ENCODE results near the gene POLDIP3.

DNA sequence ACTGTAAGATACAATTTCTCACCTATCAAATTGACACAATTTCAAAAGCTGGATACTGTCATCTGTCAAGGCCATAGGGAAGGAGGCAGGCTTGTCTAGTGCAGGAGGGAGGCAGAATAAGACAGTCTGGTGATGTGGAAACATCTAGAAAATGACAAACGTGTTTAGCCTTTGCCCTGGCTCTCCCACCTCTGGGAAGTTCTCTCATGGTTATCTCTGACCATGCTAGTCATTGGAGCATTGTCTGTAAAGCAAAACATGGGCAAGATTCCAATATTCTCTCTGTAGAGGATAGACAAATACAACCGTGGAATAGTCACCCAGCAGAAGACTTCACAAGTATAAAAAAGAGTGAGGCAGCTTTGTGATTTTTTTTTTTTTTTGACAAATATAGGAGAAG is 70.0 kb downstream of the POLDIP3 start:
- no peak for TF ChIP-seq POLR2AphosphoS5 (IDR thresholded peaks at IDR 0.05; ENCODE audit: low read depth, low read length)
- TF ChIP-seq TAF1 (IDR thresholded peaks at IDR 0.05; ENCODE audit: low read depth, low read length), result no peak
- no peak for TF ChIP-seq POLR2A (IDR thresholded peaks at IDR 0.05; ENCODE audit: low read depth, low read length)

Measured in GM12891 (cell line).